ENCODE results near the gene CTAG1B. TPM values are rescaled to one million over a fixed set of nuclear protein-coding genes. Genes with fewer than 3 reads are reported as not detected.
"Not testable (repeated sequence)": the region's sequence is repeated elsewhere in the genome, so short reads cannot be mapped to it uniquely, and the experiment has no call there.

The CTAG1B gene
- polyA plus RNA-seq, 1 experiment = not detected

- Histone ChIP-seq H3K27ac (ENCODE audit: low read depth, low read length) (no peak overlapping the region), H3K9me3 (ENCODE audit: control insufficient read depth, insufficient read depth, low read length) (no peaks in the 10 kb centered on the region; the same call in 1 of the 2 replicates), H3K4me3 (ENCODE audit: low read depth, low read length) (no peak overlapping the region), H3K27me3 (ENCODE audit: control insufficient read depth, insufficient read depth, low read length) (no peaks in the 10 kb centered on the region)
- DNase-seq (ENCODE audit: low read depth, low spot score) = no peak
- TF ChIP-seq, protein P1, sequence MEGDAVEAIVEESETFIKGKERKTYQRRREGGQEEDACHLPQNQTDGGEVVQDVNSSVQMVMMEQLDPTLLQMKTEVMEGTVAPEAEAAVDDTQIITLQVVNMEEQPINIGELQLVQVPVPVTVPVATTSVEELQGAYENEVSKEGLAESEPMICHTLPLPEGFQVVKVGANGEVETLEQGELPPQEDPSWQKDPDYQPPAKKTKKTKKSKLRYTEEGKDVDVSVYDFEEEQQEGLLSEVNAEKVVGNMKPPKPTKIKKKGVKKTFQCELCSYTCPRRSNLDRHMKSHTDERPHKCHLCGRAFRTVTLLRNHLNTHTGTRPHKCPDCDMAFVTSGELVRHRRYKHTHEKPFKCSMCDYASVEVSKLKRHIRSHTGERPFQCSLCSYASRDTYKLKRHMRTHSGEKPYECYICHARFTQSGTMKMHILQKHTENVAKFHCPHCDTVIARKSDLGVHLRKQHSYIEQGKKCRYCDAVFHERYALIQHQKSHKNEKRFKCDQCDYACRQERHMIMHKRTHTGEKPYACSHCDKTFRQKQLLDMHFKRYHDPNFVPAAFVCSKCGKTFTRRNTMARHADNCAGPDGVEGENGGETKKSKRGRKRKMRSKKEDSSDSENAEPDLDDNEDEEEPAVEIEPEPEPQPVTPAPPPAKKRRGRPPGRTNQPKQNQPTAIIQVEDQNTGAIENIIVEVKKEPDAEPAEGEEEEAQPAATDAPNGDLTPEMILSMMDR (IDR thresholded peaks at IDR 0.05; ENCODE audit: low read depth, low read length) = no peak
- POLR2A ChIA-PET = no interaction called here
- CTCF ChIA-PET = no interaction called here
Observed at GRCh38 chrX:154653048-154653401, 33.9 kb upstream of the CTAG1B start.

DNA sequence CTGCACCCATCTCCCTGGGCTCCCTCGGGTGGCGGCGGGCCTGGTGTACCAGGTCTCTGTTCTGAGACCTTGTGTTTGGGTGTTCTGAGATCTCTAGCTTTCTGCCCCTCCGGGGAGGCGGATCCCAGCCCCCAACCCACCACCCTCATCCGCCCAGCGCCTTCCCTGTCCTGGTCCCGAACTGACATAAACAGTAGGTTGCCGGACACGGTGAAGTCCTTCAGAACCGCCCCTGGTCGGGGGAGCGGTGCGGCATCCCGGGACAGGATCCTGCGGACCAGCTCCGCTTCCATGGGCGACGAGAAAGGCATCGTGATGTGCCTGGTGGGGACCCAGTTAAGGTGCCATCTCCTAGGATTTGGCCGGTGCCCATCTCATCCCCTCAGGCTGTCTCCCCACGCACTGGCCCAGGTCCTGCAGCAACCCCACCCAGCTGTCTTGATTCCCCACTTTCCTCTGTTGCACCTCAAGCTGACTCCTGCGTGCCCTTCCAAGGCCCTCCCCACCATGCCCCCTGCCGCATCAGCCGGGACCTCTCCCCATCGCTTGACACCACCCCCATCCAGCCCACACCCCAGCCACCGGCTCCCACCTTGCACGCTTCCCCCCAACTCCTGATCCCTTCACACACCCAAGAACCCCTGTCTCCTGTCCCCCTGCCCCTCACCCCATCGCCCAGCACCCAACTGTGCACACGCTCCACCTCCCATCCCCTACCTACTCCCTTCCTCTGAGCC, 33.4 kb upstream of the CTAG1B start:
- no peaks in the 10 kb centered on the region for H3K27me3 ChIP-seq (ENCODE audit: control insufficient read depth, insufficient read depth, low read length)
- ChIA-PET POLR2A (no interaction called here), CTCF (no interaction called here)
- no peak for DNase-seq (ENCODE audit: low read depth, low spot score)
- H3K4me3 ChIP-seq (ENCODE audit: low read depth, low read length) = no peak overlapping the region
- TF ChIP-seq, protein P1 (IDR thresholded peaks at IDR 0.05; ENCODE audit: low read depth, low read length) = no peak
- no peak overlapping the region for H3K27ac ChIP-seq (ENCODE audit: low read depth, low read length)
- no peaks in the 10 kb centered on the region; the same call in 1 of the 2 replicates for H3K9me3 ChIP-seq (ENCODE audit: control insufficient read depth, insufficient read depth, low read length)

DNA sequence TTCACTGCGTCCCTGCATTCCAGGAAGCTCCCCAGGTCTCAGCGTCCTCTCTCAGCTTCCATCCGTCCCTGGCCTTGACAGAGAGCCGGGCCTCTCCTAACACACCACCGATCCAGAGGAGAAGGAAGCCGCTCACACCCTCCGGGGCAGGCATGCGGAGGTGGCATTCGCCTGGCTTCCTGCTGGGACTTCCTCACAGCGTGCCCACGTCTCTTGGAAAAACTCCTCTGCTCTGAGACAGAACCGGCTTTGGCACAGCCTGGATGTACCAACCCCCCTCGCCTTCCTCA, 31.1 kb upstream of the CTAG1B start:
- ChIA-PET CTCF (no interaction called here), POLR2A (no interaction called here)
- DNase-seq (ENCODE audit: low read depth, low spot score) = no peak
- Histone ChIP-seq H3K27me3 (ENCODE audit: control insufficient read depth, insufficient read depth, low read length) (no peaks in the 10 kb centered on the region), H3K9me3 (ENCODE audit: control insufficient read depth, insufficient read depth, low read length) (no peaks in the 10 kb centered on the region; the same call in 1 of the 2 replicates), H3K27ac (ENCODE audit: low read depth, low read length) (no peak overlapping the region), H3K4me3 (ENCODE audit: low read depth, low read length) (no peak overlapping the region)
- TF ChIP-seq, protein P1 (IDR thresholded peaks at IDR 0.05; ENCODE audit: low read depth, low read length) = no peak

GRCh38 chrX:154649503-154650220, 30.6 kb upstream of the CTAG1B start:
- no peaks in the 10 kb centered on the region for H3K27me3 ChIP-seq (ENCODE audit: control insufficient read depth, insufficient read depth, low read length)
- TF ChIP-seq, protein P1 (IDR thresholded peaks at IDR 0.05; ENCODE audit: low read depth, low read length) = no peak
- H3K9me3 ChIP-seq (ENCODE audit: control insufficient read depth, insufficient read depth, low read length) = no peaks in the 10 kb centered on the region; the same call in 1 of the 2 replicates
- no peak overlapping the region for H3K4me3 ChIP-seq (ENCODE audit: low read depth, low read length)
- DNase-seq (ENCODE audit: low read depth, low spot score) = no peak
- CTCF ChIA-PET = no interaction called here
- H3K27ac ChIP-seq (ENCODE audit: low read depth, low read length) = no peak overlapping the region
- POLR2A ChIA-PET = no interaction called here

- CTCF ChIA-PET = no interaction called here
- no peaks in the 10 kb centered on the region for H3K27me3 ChIP-seq (ENCODE audit: control insufficient read depth, insufficient read depth, low read length)
- no peak overlapping the region for H3K27ac ChIP-seq (ENCODE audit: low read depth, low read length)
- H3K9me3 ChIP-seq (ENCODE audit: control insufficient read depth, insufficient read depth, low read length) = no peaks in the 10 kb centered on the region; the same call in 1 of the 2 replicates
- DNase-seq (ENCODE audit: low read depth, low spot score) = no peak
- H3K4me3 ChIP-seq (ENCODE audit: low read depth, low read length) = no peak overlapping the region
- TF ChIP-seq, protein P1 (IDR thresholded peaks at IDR 0.05; ENCODE audit: low read depth, low read length) = no peak
- POLR2A ChIA-PET = no interaction called here
Observed at GRCh38 chrX:154648931-154649330, 29.8 kb upstream of the CTAG1B start.

GRCh38 chrX:154645745-154646378, 26.8 kb upstream of the CTAG1B start:
- H3K9me3 ChIP-seq (ENCODE audit: control insufficient read depth, insufficient read depth, low read length); DNase-seq (ENCODE audit: low read depth, low spot score); H3K27ac ChIP-seq (ENCODE audit: low read depth, low read length); H3K27me3 ChIP-seq (ENCODE audit: control insufficient read depth, insufficient read depth, low read length); H3K4me3 ChIP-seq (ENCODE audit: low read depth, low read length); POLR2A ChIA-PET; CTCF ChIA-PET: not testable (repeated sequence)

DNA sequence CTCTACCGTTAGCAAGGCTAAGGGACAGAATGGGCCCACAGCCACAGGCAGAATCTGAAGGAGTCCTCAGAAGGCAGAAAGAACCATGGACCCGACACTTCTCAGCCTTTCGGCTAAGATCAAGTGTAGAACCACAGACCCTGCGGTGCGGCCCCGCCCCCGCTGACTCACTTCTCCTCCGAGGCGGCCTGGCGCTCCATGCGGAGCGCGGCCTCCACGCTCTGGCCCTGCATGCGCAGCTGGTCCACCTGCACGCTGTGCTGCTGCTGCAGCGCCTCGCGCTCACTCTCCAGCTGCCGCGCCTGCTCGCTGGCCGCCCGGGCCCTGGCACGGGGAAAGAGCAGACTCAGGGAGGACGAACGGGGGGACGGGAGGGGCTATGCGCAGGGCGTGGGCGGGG, 24.6 kb upstream of the CTAG1B start:
- POLR2A ChIA-PET; H3K4me3 ChIP-seq (ENCODE audit: low read depth, low read length): not testable (repeated sequence)

More for the DNA sequence above, 24.6 kb upstream of the CTAG1B start:
- DNase-seq (ENCODE audit: low read depth, low spot score); H3K9me3 ChIP-seq (ENCODE audit: control insufficient read depth, insufficient read depth, low read length); H3K27me3 ChIP-seq (ENCODE audit: control insufficient read depth, insufficient read depth, low read length); H3K27ac ChIP-seq (ENCODE audit: low read depth, low read length); CTCF ChIA-PET: not testable (repeated sequence)
